ENCODE data around the gene ABCG1.
"Not testable (repeated sequence)": the region's sequence is repeated elsewhere in the genome, so short reads cannot be mapped to it uniquely, and the experiment has no call there.

ABCG1 gene

GRCh38 chr21:42276526-42277154, 57.7 kb downstream of the ABCG1 start:
- DNase-seq: no peak

- no peak for DNase-seq
Observed at GRCh38 chr21:42277593-42277992, 58.7 kb downstream of the ABCG1 start.

- DNase-seq: no peak
Observed at GRCh38 chr21:42278451-42279149, 59.7 kb downstream of the ABCG1 start.

- DNase-seq: no peak
Observed at GRCh38 chr21:42279341-42279871, 60.5 kb downstream of the ABCG1 start.

GRCh38 chr21:42279888-42280287, 60.9 kb downstream of the ABCG1 start:
- DNase-seq: no peak

- DNase-seq: no peak
Observed at GRCh38 chr21:42280356-42281180, 61.6 kb downstream of the ABCG1 start.

GRCh38 chr21:42281181-42281680, 62.3 kb downstream of the ABCG1 start:
- no peak for DNase-seq

- DNase-seq: no peak
Observed at GRCh38 chr21:42282021-42282420, 63.1 kb downstream of the ABCG1 start.

- no peak for DNase-seq
Observed at GRCh38 chr21:42282715-42283114, 63.8 kb downstream of the ABCG1 start.

- no peak for DNase-seq
Observed at GRCh38 chr21:42285569-42286245, 66.8 kb downstream of the ABCG1 start.

GRCh38 chr21:42286416-42286815, 67.5 kb downstream of the ABCG1 start:
- no peak for DNase-seq

GRCh38 chr21:42287193-42288083, 68.5 kb downstream of the ABCG1 start:
- no peak for DNase-seq

- no peak for DNase-seq
Observed at GRCh38 chr21:42288962-42289361, 70.0 kb downstream of the ABCG1 start.

- DNase-seq: no peak
Observed at GRCh38 chr21:42289926-42290325, 71.0 kb downstream of the ABCG1 start.

- no peak for DNase-seq
Observed at GRCh38 chr21:42290505-42290904, 71.6 kb downstream of the ABCG1 start.

GRCh38 chr21:42291003-42291750, 72.2 kb downstream of the ABCG1 start:
- no peak for DNase-seq

- DNase-seq: no peak
Observed at GRCh38 chr21:42291751-42292562, 73.0 kb downstream of the ABCG1 start.

GRCh38 chr21:42292563-42293142, 73.7 kb downstream of the ABCG1 start:
- not testable (repeated sequence) for DNase-seq

GRCh38 chr21:42293649-42294272, 74.8 kb downstream of the ABCG1 start:
- no peak for DNase-seq
